CD4-positive, alpha-beta T cell treated with Interleukin-17A for 4 hours (primary cell): ENCODE data around the gene JPH3.
A peak's percentile ranks its signal among the peaks of the same experiment; 100 is the strongest.

Experiments used
- DNase-seq: peaks from one replicate; pipeline ENCODE4 v3.0.0-alpha.2; 2020; ENCODE audit warnings: mixed read lengths

JPH3 gene

DNA sequence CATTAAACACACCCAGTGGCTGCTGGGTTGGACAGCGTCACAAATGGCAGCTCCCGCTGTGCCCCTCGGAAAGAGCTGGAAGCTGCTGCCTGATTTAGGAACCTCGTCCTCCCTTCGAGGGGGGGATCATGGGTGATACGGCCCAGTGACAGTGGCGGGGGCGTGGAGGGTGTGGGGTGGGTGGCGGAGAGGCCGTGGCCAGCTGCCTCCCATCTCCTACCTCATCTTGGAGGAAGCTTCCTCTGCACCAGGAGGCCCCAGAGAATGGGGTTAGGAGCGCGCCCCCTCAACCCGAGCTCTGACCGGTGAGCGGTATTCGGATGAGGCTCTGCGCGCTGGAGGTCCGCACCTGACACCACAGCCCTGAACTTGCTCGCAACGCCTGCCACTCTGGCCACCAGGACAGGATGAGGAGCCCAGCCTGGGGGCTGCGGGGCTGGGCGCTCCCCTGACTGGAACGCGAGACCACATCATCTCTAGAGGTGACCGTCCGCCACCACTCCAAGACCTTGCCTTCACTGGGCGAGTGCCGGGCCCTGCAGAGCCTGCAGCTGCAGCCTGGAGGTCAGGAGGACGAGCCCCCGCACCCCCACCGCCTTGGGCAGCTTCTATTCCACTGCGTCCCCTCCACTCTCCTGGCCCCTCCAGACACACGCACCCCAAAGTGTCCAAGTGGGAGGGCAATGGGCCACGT, 82.5 kb downstream of the JPH3 start:
- no peak for DNase-seq

GRCh38 chr16:87685405-87685755, 83.1 kb downstream of the JPH3 start:
- no peak for DNase-seq

DNA sequence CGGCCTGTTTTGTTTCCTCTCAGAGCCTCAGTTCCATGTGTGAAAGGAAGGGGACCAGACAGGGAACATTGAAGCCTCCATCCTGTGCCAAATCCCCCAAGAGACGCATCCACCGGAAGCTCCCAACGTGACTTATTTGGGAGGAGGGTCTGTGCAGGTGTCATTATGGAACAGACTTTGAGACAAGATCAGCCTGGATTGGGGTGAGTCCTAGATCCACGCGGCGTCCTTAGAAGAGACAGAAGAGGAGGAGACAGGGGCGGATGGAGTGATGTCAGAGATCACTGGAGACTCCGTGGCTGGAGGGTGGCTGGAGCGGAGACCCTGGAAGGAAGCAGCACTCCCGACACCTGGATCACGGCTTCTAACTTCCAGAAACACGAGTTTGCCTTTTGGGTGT, 83.5 kb downstream of the JPH3 start:
- no peak for DNase-seq

DNA sequence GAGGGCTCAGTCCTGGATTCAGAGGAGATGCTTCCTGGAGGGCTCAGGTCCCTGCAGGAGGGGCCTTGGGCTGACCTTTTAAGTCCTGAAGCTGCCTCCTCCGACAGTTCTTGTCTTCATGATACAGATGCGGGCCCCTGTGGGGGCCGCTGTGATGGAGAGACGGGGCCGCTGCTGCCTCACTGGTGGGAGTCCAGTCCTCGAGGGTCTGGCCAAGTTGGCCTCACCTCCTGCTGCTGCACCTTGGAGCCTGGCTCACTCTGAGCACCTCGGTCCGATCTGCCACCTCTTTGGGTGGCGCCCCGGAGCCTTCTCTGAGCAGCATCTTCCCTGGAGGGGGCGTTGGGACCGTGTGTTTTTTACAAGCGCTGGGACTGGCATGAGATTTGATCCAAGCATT, 84.4 kb downstream of the JPH3 start:
- DNase-seq: no peak

GRCh38 chr16:87687126-87687910, 85.0 kb downstream of the JPH3 start:
- DNase-seq: no peak

DNA sequence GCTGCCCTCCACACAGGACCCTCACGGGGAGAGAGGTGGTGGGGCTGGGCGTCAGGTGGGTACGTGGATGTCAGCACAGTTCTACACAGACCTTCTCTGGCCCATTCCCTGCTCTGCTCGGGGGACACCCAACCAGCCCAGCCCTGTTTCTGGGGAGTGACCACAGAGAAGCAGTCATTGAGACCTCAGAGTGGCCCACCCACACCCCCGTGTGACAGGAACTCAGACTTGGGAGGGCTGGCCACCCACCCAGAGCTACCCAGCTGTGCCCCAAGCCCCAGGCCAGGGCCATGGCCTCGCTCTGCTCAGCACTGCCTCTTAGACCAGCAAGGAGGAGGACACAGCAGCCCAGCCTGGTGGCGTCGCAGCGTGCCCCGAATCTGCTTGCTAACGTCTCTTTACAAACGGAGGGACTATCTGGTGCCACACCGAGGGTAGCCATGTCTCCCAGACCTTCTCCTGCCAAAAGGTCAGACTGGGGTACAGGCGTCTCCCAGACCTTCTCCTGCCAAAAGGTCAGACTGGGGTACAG, 85.8 kb downstream of the JPH3 start:
- DNase-seq: no peak

DNA sequence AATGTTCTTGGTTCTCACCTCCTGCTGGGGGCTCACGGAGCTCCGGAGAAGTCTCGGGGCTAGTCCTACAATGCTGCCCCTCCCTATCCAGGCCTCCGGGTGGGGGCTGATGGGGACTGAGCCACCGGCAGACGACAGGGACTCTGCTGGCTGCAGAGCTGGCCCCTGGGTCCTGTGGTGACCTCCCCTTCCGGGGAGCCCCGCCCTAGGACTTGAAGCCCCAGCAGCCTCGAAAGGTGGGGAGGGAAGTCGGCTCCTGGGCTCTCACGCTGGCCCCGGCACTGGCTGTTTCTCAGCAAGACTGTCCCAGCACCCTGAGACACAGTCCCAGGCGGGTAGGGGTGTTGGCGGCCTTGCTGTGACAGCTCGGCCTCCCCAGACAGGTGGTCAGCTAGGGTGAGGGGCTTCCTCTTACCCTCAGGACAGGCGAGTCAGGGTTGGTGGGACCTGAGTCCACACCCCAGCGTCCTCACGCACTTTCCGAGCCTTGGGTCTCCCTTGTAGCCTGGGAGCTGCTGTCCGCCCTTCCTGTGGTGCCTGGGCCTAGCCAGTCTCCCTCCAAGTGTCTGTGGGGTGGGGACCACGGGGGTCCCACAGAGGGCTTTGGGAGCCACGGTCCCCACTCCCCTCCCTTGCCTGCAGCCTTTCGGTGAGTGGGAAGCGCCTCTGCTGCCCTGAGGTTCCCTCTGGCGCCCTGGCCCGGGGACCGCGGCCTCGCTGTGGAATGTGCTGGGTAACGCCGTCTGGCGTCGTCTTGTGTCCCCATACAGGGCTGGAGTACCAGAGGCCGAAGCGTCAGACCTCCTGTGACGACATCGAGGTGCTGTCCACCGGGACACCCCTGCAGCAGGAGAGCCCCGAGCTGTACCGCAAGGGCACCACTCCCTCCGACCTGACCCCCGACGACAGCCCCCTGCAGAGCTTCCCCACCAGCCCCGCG, 86.8 kb downstream of the JPH3 start:
- DNase-seq: no peak

- no peak for DNase-seq
These were observed 87.7 kb downstream of the JPH3 start for GRCh38 chr16:87689956-87690465.

DNA sequence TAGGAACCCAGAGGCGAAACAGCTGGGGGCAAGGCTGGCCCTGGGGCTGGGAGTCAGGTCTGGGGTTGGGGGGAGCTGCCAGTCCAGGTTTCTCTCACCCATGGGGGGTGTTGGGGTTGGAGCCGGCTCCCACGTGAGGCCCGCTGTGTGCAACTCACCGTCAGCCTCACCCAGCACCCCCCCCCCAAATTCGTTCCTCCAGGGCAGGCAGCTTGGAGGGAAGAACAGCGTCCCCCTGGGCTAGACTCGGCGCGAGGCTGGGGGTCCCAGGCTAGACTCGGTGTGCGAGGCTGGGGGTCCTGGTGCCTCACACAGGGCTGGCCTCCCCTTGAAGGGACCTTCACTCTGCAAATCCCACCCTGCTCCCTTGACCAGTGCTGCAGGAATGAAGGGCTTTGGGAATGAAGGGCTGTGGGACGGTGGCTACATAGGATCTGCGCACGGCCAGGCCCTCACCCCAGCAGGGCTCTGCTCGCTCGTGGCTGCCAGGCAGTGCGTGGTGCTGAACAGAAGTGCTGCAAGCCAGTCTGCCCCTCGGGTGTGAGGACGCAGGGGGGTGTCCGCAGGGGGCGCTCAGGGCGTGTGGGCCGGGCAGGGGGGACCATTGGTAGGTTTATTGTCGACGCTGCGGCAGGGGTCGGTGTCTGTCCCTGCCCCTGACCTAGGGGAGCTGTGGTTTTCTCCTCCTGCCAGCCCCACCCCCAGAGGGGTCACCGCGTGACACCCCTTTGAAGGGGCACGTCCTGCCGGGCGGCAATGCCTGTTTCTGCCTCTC, 88.8 kb downstream of the JPH3 start:
- DNase-seq: no peak

- no peak for DNase-seq
These were observed 89.4 kb downstream of the JPH3 start for GRCh38 chr16:87691686-87692079.

- no peak for DNase-seq
These were observed 89.9 kb downstream of the JPH3 start for GRCh38 chr16:87692176-87692575.

DNA sequence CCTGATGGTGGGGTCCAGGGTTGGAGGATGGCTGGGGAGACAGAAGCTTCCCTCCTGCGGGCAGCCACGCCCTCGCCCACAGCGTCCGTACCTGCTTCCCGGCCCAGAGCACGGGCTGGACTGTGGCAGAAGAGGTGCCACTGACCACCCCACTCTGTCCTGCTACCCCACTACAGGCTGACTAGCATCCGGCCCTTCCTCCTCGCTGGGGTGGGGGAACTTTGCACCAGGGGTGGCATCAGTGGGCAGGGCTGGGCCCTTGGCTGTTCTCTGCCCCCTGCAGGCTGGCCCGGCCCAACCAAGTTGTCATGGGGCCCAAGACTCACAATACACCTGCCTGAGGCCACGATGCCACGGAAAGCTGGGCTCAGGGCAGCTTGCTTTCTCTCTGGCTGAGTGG, 90.4 kb downstream of the JPH3 start:
- no peak for DNase-seq

DNA sequence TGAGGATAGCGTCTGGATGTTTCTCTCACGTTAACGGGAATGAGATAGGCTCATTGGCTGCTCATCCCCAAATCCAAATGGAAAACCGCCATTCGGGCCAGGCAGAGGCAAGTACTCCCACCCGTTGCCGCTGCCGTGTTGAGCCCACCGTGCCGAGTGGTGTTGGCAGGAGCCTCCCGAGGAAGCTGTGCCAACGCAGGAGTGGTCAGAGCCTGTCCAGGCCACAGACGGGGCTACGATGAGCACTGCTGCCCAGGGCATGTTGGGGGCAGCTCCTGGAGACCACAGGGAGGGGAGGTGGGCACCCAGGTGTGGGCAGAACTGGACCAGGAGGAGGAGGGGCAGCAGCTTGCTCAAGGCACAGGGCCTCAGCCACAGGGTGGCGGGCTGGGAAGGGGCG, 91.5 kb downstream of the JPH3 start:
- no peak for DNase-seq

GRCh38 chr16:87694441-87695125, 92.3 kb downstream of the JPH3 start:
- no peak for DNase-seq

DNA sequence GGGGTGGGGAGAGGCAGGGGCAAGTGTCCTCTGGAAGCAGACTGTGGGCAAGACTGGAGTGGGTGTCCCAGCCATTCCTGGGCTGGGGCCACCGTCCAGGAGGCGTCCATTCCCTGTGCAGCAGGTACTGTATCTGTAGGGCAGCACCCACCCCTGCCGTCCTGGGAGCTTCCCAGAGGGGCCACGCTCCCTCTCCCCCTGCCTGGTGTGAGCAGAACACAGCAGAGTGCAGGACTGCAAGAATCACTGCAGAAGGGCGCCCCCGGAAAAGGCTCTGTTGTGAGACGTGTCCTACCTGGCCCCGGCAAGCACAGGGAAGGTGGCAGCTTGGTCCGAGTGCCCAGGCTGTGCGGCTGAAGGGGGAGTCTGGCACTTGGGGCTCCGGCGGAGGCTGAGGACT, 93.2 kb downstream of the JPH3 start:
- no peak for DNase-seq

DNA sequence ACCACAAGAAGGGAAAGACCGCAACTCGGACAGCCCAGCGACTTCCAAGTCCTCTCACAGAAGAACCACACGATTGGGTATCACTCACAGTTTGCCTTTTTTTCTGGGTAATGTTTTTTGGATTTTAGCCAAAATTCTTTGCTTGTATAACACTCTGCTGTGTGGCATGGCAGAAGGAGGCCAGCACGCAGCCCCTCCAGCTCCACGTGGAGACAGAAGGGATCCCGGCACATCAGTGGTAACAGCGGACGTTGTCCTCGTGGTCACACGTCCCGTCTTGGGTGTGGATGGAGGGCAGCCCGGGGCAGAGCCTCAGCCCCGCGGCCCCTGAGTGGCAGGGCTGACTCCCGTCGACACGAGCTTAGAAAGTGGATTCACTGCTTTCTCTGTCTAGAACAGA, 94.4 kb downstream of the JPH3 start:
- DNase-seq: no peak

- no peak for DNase-seq
These were observed 94.9 kb downstream of the JPH3 start for GRCh38 chr16:87697256-87697655.

DNA sequence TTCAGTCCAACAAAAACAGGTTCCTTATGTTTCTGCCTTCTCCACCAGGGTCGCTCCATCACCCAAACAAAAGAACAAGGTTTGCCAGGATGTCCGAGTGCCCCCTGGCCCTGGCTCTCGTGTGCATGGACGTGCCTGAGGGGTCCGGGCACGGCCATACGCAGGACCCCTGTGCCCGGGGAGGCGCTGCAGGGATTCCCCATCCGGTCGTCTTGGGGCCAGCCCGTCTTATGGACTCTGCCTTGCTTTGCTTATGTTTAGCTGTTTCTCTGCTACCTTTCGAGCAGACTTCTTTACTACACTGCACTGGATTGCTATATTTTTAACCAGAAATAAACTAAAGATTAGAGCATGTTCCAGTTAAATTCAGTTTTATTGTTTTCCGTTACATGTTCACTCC, 95.5 kb downstream of the JPH3 start:
- no peak for DNase-seq

GRCh38 chr16:87698241-87698640, 95.9 kb downstream of the JPH3 start:
- no peak for DNase-seq

- DNase-seq: peak; percentile 18
These were observed 96.4 kb downstream of the JPH3 start for GRCh38 chr16:87698676-87699199.

DNA sequence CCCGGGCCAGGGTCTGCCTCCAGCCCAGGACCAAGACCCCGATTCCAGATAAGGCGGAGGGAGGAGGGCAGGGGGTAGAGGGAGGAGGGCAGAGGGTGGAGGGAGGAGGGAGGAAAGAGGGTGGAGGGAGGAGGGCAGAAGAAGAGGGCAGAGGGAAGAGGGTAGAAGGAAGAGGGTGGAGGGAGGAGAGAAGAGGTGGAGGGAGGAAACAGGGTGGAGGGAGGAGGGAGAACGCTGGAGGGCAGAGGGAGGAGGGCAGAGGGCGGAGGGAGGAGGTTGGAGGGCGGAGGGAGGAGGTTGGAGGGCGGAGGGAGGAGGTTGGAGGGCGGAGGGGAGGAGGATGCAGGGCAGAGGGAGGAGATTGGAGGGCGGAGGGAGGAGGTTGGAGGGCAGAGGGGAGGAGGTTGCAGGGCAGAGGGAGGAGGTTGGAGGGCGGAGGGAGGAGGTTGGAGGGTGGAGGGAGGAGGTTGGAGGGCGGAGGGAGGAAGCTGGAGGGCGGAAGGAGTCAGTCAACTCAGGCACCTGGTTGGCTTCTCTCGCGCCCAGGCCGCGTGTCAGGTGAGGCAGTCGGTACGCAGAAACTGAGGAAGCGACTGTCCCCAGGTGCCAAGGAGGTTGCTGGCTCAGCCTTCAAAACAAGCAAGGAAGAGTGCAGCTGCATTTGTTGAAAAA, 98.2 kb downstream of the JPH3 start:
- DNase-seq: peak; percentile 55
